Spleen (tissue), 7 donors: ENCODE measurements around the gene EEIG1.

Experiments used
- POLR2AphosphoS5 ChIP-seq, 3 donors: sonication (generic); formaldehyde crosslinking; IDR thresholded peaks; one replicate each; pipeline ENCODE4 v1.5.1; 2017; ENCODE audit warnings: antibody characterized with exemption in 3 of 3
- TF ChIP-seq, protein P1 (sequence below), 11 experiments: fragments of 200-600 bp in 7 of 11; fragments of 450-650 bp in 4 of 11; sonication (generic) in 4 of 11; IDR thresholded peaks in 8 of 11; conservative IDR thresholded peaks in 3 of 11; 1 replicate in 7 of 11; 2 replicates in 4 of 11; pipeline versions ENCODE4 v1.4.0 to v1.8.0; 2016 to 2021; ENCODE audit warnings: antibody characterized with exemption in 11 of 11, inconsistent platforms in 4 of 11, mild to moderate bottlenecking in 1 of 11
- donor health status: DM: no; HTN: no; CAD: no; lungs with moderate emphysema.
- donor health status: DM: no; HTN: no; CAD: no.
- donor health status: DM: no; HTN: no; CAD: no.

DNA sequence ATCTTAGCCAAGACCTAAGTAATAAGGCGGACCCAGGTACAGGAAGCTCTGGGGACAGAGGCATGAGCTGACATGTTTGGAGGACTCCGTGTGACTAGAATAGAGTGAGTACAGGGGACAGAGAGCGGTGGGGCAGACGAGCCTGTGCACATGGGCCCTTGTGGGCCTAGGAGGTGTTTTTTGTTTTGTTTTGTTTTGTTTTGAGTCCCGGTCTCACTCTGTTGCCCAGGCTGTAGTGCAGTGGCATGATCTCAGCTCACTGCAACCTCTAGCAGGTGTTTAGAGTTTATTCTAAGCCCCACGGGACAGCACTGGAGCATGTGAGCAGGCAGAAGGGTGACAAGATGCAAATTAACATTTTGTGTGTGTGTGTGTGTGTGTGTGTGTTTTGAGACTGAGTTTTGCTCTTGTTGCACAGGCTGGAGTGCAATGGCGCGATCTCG is 3.1 kb upstream of the EEIG1 start:
- TF ChIP-seq, protein P1, sequence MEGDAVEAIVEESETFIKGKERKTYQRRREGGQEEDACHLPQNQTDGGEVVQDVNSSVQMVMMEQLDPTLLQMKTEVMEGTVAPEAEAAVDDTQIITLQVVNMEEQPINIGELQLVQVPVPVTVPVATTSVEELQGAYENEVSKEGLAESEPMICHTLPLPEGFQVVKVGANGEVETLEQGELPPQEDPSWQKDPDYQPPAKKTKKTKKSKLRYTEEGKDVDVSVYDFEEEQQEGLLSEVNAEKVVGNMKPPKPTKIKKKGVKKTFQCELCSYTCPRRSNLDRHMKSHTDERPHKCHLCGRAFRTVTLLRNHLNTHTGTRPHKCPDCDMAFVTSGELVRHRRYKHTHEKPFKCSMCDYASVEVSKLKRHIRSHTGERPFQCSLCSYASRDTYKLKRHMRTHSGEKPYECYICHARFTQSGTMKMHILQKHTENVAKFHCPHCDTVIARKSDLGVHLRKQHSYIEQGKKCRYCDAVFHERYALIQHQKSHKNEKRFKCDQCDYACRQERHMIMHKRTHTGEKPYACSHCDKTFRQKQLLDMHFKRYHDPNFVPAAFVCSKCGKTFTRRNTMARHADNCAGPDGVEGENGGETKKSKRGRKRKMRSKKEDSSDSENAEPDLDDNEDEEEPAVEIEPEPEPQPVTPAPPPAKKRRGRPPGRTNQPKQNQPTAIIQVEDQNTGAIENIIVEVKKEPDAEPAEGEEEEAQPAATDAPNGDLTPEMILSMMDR (IDR thresholded peaks at IDR 0.05 in 8 of 11, conservative IDR thresholded peaks at IDR 0.05 in 3 of 11) = no peak
- TF ChIP-seq POLR2AphosphoS5 (IDR thresholded peaks at IDR 0.05) = peak in 2 of 3 donors; percentile 50 to 55
